ENCODE data around the gene DCBLD2.
A peak's percentile ranks its signal among the peaks of the same experiment; 100 is the strongest.

The DCBLD2 gene

DNA sequence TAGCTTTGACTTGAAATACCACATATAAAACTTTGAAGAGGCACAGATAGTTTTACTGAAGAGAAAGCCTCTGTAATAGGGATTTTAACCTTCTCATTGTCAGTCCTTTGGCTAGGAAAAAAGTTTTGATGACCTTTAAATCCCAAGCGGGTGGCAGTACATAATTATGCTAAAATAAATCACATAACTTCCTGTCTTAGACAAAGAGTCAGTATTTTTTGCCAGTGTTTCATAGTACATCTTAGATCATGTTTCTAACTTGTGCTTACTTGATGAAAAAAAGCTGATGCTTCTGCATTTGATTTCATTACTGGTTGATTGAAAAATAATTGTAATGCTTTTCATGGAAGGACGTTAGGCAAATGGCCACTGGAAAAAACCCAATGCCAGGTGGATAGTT lies 132.5 kb downstream of the DCBLD2 start:
- no peak for DNase-seq (ENCODE audit: low spot score)

DNA sequence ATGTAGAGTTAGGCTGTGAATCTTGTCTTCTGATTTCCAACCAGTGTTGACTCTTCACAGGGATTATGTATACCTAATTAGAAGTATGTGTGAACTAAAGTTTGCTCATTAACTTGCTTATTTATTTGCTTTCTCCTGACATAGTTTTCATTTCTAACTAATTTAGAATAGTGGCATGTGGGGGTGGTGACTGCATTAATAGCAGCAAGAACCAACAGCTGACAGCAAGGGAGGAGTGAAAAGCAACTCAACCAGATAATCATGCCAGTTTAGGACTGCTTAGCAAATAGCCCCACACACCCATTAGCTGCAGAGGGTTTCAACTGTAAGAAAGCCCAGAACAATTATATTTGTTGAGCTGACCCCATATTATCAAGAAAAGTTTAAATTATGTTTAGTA lies 134.6 kb downstream of the DCBLD2 start:
- DNase-seq (ENCODE audit: low spot score): no peak

DNA sequence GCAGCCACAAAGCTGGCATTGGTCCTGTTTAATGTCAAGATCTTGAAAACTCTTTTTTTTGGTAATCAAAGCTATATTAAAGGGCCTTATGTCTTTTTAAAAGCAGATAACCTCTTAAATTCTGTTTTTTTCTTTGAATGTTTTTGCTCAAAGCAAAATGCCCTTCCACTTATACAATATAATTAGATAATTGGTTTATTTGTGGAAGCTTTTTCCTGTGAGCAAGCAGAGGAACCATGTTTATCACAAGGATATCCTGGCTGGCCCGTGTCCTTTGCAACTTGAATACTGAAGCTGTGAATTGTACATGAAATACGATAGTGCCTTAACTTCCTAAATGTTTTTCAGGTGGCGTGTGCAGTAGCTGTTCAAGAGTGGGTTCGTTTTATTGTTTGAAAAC lies 135.8 kb downstream of the DCBLD2 start:
- DNase-seq (ENCODE audit: low spot score): peak; percentile 48

DNA sequence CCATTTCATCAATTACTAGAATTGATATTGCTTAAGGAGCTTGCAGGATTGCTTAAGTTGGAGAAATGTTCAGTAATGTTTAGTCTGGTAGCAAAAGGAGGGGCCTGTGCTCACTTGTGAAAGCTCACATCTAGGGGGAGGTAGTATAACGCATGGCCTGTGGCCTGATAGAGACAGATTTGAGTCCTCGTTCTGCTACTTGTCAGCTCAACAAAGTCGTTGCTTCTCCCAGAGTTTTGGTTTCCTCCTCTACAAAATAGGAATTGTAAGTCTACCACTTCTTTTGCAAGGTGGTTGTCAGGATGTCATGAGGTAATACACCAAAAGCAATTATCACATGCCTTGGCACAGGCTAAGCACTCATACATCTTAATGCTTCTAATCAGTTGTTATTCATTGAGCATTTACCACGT lies 137.0 kb downstream of the DCBLD2 start:
- no peak for DNase-seq (ENCODE audit: low spot score)

DNA sequence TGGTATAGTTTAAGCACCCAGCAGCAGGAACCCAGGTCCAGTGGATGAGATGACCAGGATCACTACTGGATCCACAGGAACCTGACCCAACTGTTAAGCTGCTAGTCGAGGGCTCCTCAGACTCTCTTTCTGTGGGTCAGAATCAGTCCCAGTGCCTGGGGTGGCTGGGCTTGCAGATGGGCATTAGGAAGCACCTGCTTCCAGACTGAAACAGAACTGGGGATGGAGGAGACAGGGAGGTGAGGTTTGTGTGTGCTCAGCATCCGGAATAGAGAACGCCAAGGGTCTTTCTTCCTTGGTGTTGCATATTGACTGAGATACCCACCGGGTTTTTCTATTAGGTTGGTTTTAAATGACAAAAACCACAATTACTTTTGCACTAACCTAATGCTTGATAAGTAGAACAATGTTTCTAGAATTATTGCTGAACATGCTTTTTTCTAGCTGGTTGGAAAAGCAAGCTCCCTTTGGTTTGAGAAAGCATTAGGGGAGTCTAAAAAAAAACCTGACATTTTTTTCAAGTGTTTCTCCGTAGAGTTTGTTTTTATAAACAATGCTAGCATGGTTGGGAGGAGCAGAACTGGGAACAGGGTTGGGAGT lies 137.6 kb downstream of the DCBLD2 start:
- no peak for DNase-seq (ENCODE audit: low spot score)

DNA sequence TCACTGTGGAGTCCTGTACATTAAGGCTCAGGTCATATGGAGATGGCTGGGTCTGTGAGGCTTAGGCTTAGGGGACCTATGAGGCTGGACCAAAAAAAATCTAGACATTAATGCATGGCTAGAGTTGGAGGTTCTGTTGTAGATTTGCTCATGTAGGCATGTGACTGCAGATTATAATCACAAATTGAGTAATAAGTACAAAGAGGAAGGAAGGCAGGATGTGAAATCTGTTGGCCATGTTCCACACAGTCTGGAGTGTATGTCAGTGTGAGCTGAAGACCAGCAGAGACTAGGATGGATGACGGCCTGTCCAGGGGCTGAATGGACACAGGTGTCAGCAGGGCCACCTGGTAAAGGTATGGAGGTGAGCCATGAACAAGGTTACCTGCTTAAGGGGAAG lies 138.4 kb downstream of the DCBLD2 start, which contains the start of gene ST3GAL6:
Gene ST3GAL6, plus strand, starts transcription at position 265 of the 400 bp plus-strand sequence. CDS start 5,101 bp downstream, outside the sequence.
- peak; percentile 57 for DNase-seq (ENCODE audit: low spot score)

DNA sequence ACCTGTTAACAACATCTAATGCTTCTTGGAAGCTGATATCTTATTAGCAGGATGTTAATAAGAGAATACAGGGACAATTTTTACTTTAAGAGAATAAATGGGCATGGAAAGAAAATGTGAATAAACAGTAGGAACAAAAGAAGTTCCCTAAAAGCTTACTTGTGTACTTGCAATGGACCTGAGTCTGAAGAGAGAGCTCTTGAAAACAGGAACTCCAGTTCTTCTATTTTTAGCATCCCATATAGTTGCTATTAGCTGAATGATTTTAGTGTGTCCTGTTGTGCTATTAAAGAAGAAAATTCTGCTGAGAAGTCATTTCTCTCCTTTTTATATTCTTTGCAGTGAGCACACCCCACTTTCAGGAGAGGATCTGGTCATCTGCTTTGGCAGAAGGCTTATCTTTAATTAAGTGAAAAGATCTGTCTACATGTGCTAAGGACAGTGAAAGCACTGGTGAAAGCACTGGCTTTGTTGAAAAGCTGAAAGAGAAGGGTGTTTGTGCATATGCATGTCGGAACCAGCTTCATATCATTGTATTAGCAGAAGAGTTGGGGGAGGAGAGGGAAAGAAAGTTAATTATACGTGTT lies 139.8 kb downstream of the DCBLD2 start:
- DNase-seq (ENCODE audit: low spot score): no peak

DNA sequence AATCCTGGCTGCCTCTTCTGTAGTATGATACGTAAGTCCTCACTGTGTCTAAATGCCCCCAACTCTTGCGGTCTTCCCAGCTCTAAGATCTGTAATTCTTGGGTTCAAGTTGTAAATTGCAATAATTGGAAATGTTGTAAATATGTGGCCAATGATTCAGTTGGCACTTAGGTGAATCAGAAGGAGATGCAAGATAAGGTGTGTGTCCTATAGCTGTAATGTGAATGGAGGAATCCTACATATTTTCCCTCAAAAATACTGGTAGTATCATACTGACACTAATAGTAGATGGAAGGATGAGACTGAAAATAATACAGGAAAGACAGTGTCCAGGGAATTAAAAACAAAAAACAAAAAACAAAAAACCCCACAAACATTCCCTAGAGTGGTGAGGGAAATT lies 141.9 kb downstream of the DCBLD2 start:
- no peak for DNase-seq (ENCODE audit: low spot score)

DNA sequence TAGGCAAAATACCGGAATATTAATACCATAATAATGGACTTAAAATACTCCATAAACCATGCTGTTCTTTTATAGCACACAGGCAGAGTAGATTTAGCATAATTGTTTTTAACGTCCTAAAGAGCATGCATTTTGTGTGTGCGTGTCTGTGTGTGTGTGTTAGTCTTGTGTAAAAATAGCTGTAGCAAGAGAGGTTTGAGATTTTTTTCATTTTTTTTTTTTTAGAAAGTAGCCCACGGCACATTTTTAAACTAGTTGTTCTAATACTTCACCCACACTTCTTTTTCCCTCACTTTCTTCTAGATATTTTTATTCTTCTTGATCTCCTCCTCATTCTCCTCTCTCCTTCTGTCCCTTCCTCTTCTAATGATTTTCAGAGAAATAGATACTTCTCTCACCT lies 145.9 kb downstream of the DCBLD2 start:
- no peak for DNase-seq (ENCODE audit: low spot score)

DNA sequence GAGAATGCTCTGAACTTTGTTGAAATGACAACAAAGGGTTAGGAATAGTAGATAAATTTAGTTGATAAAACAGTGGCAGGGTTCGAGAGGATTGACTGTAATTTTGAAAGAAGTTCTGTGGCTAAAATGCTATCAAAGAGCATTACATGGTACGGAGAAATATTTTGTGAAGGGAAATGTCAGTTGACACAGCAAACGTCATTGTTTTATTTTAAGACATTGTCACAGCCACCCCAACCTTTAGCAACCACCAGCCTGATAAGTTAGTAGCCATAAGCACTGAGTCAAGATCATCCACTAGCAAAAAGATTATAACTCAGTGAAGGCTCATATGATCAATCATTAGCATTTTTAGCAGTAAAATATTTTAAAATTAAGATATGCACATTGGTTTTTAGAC lies 147.0 kb downstream of the DCBLD2 start:
- DNase-seq (ENCODE audit: low spot score): no peak

DNA sequence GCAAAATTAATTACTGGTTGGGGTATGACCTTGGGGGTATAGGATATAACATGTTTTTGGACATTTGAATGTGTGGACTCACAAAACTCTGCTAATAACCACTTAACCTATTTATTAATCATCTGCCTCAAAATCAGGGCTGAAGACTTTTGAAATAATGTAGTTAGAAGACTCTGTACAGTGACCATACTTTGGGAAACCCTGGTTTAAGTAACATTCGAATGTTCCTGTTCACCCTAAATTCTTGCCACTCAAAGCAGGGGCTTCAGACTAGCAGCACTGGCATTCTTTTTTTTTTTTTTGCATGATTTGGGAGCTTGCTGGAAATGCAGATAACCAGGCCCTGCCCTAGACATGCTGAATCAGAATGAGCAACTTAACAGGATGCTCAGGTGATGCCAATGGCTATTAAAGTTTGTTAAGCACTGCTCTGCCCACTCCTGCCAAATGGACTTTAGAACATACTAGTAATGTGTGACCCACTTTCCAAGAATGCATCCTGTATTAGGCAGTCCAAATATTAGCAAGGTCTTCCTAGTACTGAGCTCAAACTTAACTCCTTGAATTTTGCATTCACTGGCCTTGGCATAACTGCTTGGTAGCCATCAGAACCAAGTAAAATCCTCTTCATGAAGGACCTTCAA lies 151.1 kb downstream of the DCBLD2 start:
- DNase-seq (ENCODE audit: low spot score): no peak

DNA sequence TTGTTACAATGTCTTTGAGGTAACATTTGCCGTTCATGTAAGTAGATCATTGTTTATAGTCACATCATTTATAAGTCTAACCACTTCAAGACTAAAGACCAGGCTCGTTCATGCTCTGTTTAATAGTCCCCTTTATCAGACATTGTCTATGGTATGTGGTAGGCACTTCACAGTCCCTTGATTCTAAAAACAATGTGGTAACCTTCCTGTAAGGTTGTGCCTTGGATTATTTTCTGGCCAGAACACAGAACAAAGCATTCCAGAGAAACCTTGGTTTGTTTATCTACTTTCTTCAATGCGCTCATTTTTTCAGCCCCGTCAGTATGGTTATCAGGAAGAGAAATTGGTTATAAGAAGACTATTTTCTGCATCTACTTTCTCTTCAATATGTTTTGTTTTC lies 154.6 kb downstream of the DCBLD2 start:
- no peak for DNase-seq (ENCODE audit: low spot score)

DNA sequence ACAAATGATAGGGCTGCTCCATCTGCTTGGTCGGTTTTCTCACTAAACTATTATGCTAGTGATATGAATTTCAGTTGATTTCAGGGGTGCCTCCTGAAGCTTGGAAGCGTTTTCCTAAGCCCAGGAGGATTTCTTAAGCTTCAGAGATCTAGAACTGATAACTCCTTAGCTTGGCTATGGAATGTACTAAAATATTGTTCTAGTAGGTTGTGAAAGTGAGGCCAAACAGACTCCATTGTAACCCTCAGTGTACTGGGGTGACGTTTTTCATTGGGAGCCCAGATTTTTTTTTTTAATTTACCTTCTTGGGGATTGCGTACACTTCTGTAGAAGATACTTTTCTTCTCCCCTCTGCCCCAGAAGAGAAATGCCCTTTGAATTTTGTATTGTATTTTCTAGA lies 155.4 kb downstream of the DCBLD2 start:
- DNase-seq (ENCODE audit: low spot score): no peak

Data from kidney capillary endothelial cell (primary cell).